GM12878 (cell line): ENCODE measurements around the gene TCF15.

Experiments used
- BHLHE40 ChIP-seq, 2 experiments: fragments of 450-650 bp in 1 of 2; IDR thresholded peaks; 2 replicates each; pipeline ENCODE4 v1.6.1; 2011 to 2017; ENCODE audit warnings: low read depth in 2 of 2, borderline replicate concordance in 1 of 2, improper control_type of control experiment in 1 of 2, low read length in 1 of 2, mild to moderate bottlenecking in 1 of 2
- BMI1 ChIP-seq: fragments of 450-650 bp; IDR thresholded peaks from 2 replicates; pipeline ENCODE4 v1.6.1; 2016; ENCODE audit warnings: mild to moderate bottlenecking, moderate library complexity, borderline replicate concordance
- ESRRA ChIP-seq: IDR thresholded peaks from 2 replicates; pipeline ENCODE4 v1.6.1; 2012; ENCODE audit warnings: mild to moderate bottlenecking, low read length, improper control_type of control experiment
- EZH2 ChIP-seq: IDR thresholded peaks from 2 replicates; pipeline ENCODE4 v1.6.1; 2012; ENCODE audit warnings: low read depth, mild to moderate bottlenecking, control low read depth, inconsistent platforms, low read length, borderline replicate concordance; ENCODE audit not compliant: control insufficient read depth
- POLR2A ChIP-seq: IDR thresholded peaks from 2 replicates; pipeline ENCODE4 v1.6.1; 2011; ENCODE audit warnings: low read depth, mild to moderate bottlenecking, low read length
- POLR2AphosphoS5 ChIP-seq: IDR thresholded peaks from 2 replicates; pipeline ENCODE4 v1.6.1; 2011; ENCODE audit warnings: mild to moderate bottlenecking, low read length, inconsistent platforms
- SUPT20H ChIP-seq: IDR thresholded peaks from 2 replicates; pipeline ENCODE4 v1.6.1; 2011; ENCODE audit warnings: low read depth, mild to moderate bottlenecking, low read length, moderate library complexity, borderline replicate concordance; ENCODE audit not compliant: control insufficient read depth
- TF ChIP-seq, protein P1 (sequence below): fragments of 450-650 bp; IDR thresholded peaks from 2 replicates; pipeline ENCODE4 v1.6.1; 2017; ENCODE audit warnings: mild to moderate bottlenecking, moderate library complexity
- TF ChIP-seq, protein P2 (sequence below): fragments of 450-650 bp; IDR thresholded peaks from 2 replicates; pipeline ENCODE4 v1.6.1; 2016; ENCODE audit warnings: mild to moderate bottlenecking
- TF ChIP-seq, protein P3 (sequence below): IDR thresholded peaks from 2 replicates; pipeline ENCODE4 v1.6.1; 2011; ENCODE audit warnings: low read depth, mild to moderate bottlenecking, low read length, moderate library complexity, borderline replicate concordance; ENCODE audit errors: extremely low read depth

DNA sequence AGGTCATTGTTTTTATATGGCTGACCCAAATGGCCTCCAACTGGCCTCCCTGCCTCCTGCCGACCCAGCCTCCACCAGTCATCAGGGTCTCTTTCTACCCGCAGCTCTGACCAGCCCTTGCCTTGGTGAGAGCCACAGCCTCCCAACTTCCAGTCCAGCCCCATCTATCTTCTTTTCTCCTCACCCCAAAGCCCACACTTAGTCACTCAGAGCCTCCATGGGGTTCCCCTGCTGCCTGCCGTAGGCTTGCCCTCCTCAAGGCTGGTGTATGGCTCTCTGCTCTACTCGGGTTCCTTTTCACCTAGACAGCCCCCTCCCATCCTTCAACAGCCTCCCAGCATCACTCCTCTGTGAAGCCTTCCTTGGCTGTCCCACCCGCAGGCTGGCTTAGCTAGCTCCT is 18.2 kb downstream of the TCF15 start:
- TF ChIP-seq BHLHE40 (IDR thresholded peaks at IDR 0.05; ENCODE audit: borderline replicate concordance in 1 of 2, low read depth in 2 of 2, low read length in 1 of 2) (no peak), ESRRA (no peak), POLR2AphosphoS5 (no peak), POLR2A (no peak), SUPT20H (no peak), EZH2 (no peak), BMI1 (no peak)
- TF ChIP-seq, protein P1, sequence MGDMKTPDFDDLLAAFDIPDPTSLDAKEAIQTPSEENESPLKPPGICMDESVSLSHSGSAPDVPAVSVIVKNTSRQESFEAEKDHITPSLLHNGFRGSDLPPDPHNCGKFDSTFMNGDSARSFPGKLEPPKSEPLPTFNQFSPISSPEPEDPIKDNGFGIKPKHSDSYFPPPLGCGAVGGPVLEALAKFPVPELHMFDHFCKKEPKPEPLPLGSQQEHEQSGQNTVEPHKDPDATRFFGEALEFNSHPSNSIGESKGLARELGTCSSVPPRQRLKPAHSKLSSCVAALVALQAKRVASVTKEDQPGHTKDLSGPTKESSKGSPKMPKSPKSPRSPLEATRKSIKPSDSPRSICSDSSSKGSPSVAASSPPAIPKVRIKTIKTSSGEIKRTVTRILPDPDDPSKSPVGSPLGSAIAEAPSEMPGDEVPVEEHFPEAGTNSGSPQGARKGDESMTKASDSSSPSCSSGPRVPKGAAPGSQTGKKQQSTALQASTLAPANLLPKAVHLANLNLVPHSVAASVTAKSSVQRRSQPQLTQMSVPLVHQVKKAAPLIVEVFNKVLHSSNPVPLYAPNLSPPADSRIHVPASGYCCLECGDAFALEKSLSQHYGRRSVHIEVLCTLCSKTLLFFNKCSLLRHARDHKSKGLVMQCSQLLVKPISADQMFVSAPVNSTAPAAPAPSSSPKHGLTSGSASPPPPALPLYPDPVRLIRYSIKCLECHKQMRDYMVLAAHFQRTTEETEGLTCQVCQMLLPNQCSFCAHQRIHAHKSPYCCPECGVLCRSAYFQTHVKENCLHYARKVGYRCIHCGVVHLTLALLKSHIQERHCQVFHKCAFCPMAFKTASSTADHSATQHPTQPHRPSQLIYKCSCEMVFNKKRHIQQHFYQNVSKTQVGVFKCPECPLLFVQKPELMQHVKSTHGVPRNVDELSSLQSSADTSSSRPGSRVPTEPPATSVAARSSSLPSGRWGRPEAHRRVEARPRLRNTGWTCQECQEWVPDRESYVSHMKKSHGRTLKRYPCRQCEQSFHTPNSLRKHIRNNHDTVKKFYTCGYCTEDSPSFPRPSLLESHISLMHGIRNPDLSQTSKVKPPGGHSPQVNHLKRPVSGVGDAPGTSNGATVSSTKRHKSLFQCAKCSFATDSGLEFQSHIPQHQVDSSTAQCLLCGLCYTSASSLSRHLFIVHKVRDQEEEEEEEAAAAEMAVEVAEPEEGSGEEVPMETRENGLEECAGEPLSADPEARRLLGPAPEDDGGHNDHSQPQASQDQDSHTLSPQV, result no peak
- TF ChIP-seq, protein P2, sequence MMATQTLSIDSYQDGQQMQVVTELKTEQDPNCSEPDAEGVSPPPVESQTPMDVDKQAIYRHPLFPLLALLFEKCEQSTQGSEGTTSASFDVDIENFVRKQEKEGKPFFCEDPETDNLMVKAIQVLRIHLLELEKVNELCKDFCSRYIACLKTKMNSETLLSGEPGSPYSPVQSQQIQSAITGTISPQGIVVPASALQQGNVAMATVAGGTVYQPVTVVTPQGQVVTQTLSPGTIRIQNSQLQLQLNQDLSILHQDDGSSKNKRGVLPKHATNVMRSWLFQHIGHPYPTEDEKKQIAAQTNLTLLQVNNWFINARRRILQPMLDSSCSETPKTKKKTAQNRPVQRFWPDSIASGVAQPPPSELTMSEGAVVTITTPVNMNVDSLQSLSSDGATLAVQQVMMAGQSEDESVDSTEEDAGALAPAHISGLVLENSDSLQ, result no peak
- TF ChIP-seq, protein P3, sequence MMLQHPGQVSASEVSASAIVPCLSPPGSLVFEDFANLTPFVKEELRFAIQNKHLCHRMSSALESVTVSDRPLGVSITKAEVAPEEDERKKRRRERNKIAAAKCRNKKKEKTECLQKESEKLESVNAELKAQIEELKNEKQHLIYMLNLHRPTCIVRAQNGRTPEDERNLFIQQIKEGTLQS, result no peak
